TTC549 (cell line): ENCODE measurements around the gene HAUS5.

Source experiments
- FAIRE-seq: peaks from 2 replicates; lab custom pipeline; 2012; peaks lifted over from hg19 to GRCh38; lab: Jason Lieb, UNC

The HAUS5 gene

GRCh38 chr19:35609851-35610353, 2.6 kb upstream of the HAUS5 start:
- FAIRE-seq: no peak

GRCh38 chr19:35612224-35612558, 344 bp upstream of the HAUS5 start:
- FAIRE-seq: no peak

GRCh38 chr19:35613574-35613973, 1.0 kb downstream of the HAUS5 start:
- no peak for FAIRE-seq

- no peak for FAIRE-seq
These were observed 2.5 kb downstream of the HAUS5 start for GRCh38 chr19:35615036-35615435.

- FAIRE-seq: no peak
These were observed 6.3 kb downstream of the HAUS5 start for GRCh38 chr19:35618857-35619256.

- no peak for FAIRE-seq
These were observed 6.9 kb downstream of the HAUS5 start for GRCh38 chr19:35619290-35619923.

GRCh38 chr19:35620001-35620400, 7.5 kb downstream of the HAUS5 start:
- FAIRE-seq: no peak

GRCh38 chr19:35621708-35622107, 9.2 kb downstream of the HAUS5 start:
- FAIRE-seq: no peak

GRCh38 chr19:35622750-35623149, 10.2 kb downstream of the HAUS5 start:
- FAIRE-seq: no peak

- FAIRE-seq: no peak
These were observed 10.9 kb downstream of the HAUS5 start for GRCh38 chr19:35623327-35624010.

- FAIRE-seq: no peak
These were observed 15.7 kb downstream of the HAUS5 start for GRCh38 chr19:35628264-35628564.

GRCh38 chr19:35628565-35629331, 16.2 kb downstream of the HAUS5 start, which contains the start of gene RBM42:
RBM42 (plus strand) TSS chr19:35629036; CDS start chr19:35629154, 118 bp downstream.
- peak; percentile 97 for FAIRE-seq

- no peak for FAIRE-seq
These were observed 16.7 kb downstream of the HAUS5 start for GRCh38 chr19:35629332-35629633.

- no peak for FAIRE-seq
These were observed 21.3 kb downstream of the HAUS5 start for GRCh38 chr19:35633727-35634440.

GRCh38 chr19:35636651-35637050, 24.1 kb downstream of the HAUS5 start:
- FAIRE-seq: no peak

GRCh38 chr19:35637165-35637564, 24.6 kb downstream of the HAUS5 start:
- FAIRE-seq: no peak

- no peak for FAIRE-seq
These were observed 26.7 kb downstream of the HAUS5 start for GRCh38 chr19:35639321-35639639.

GRCh38 chr19:35639863-35640262, 27.3 kb downstream of the HAUS5 start:
- no peak for FAIRE-seq

GRCh38 chr19:35641515-35642151, 29.1 kb downstream of the HAUS5 start, which contains the start of gene ETV2:
ETV2 (plus strand) TSS chr19:35641745; CDS start chr19:35642461, 716 bp downstream.
- no peak for FAIRE-seq

- no peak for FAIRE-seq
These were observed 29.8 kb downstream of the HAUS5 start for GRCh38 chr19:35642312-35642711.

- no peak for FAIRE-seq
These were observed 30.3 kb downstream of the HAUS5 start for GRCh38 chr19:35642798-35643254.
